Stimulated activated CD4-positive, alpha-beta T cell treated with anti-CD3 and anti-CD28 coated beads, Interleukin-12 subunit alpha, Interleukin-12 subunit beta, amount 100 ng/mL, for 24 hours (primary cell): ENCODE measurements around the gene C2CD4C.
"Not testable (repeated sequence)": the region's sequence is repeated elsewhere in the genome, so short reads cannot be mapped to it uniquely, and the experiment has no call there.

ENCODE experiments used
- DNase-seq, 2 experiments: peaks; one replicate each; pipeline ENCODE4 v3.0.0-alpha.2; 2020; ENCODE audit warnings: low read depth in 2 of 2

C2CD4C gene

DNA sequence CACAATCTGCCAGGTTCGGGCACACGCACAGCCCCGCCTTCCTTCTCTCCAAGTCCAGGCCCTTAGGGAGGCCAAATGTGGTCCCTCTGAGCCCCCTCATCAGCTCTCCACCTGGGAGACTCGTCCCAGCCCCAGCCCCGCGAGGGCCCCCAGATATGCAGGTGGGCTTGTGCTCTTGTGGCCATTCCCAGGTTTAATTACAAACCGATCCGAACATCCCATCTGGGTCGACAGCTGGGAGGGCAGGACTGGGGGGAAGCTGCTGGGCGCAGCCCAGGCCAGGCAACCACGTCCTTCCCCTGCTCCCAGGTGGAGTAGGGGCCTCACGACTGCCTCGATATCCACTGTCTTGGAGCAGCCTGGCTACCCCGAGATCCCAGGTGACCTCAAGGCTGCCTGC is 7.5 kb upstream of the C2CD4C start:
- DNase-seq: no peak

DNA sequence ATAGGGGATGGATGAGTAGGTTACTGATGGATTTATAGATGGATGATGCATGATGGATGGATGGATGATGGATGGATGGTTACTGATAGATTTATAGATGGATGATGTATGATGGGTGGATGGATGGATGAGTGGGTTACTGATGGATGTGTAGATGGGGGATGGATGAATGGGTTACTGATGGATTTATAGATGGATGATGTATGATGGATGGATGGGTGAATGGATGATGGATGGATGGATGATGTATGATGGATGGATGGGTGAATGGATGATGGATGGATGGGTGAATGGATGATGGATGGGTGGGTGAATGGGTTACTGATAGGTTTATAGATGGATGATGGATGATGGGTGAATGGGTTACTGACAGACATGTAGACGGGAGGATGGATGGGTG is 6.3 kb upstream of the C2CD4C start:
- DNase-seq: no peak

DNA sequence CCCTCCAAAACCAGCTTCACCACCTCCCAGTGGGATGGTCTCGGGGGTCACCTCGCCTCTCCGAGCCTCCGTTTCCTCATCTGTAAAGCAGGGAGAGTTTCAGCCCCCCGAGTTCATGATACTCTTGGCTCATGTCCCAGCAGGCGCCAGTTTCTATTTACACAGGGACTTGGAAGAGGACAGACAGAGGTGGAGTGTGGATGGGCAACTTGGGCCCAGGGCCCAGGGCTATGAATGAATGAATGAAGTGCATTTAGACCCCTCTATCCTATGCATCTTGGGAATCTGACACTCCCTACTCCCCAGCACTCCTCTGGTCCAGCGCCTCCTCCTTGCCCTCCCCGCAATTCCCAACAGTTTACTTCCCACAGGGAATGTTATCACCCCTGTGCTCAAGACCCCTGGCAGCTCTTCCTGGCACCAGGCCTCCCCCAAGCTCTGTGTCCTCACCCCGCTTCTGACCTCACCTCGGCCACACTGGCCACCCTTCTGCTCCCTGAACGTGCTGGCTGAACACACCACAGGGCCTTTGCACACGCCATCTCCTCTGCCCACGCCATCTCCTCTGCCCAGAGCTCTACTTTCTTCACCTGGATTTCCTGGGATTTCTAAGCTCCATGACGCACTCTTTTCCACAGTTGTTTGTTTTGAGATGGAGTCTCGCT is 4.9 kb upstream of the C2CD4C start:
- no peak for DNase-seq

DNA sequence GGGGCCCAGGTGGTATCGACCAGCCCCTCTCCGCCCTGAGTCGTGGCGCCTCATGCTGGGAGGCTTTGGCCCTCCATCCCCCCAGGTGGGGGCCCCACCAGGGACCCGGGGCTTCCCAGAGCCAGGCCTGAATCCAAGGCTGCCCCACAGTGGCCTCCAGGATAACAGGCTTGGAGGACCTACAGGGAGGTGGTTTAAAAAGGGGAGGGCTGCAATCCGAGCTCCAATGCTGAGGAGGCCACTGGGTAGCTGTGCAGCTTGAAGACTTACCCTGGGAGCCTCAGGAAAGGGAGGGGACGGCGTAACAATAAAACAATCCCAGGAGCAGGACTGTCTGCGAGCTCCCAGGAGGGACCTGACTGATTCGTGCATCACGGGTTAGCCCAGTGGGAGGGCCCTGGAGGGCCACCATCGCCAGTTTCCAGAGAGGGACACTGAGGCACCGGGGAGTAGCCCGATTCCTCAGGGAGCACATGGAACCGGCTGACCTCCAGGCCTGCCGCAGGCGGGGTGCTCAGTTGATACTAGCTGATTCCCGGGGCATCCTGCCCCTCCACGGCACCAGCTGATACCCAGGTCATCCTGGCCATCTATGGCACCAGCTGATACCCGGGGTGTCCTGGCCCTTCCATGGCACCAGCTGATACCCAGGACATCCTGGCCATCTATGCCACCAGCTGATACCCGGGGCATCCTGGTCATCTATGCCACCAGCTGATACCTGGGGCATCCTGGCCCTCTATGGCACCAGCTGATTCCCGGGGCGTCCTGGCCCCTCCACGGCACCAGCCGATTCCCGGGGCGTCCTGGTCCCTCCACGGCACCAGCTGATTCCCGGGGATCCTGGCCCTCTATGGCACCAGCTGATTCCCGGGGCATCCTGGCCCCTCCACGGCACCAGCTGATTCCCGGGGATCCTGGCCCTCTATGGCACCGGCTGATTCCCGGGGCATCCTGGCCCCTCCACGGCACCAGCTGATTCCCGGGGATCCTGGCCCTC is 3.7 kb upstream of the C2CD4C start:
- DNase-seq: no peak

- DNase-seq: no peak
Measured at GRCh38 chr19:411723-412355, 2.9 kb upstream of the C2CD4C start.

- not testable (repeated sequence) for DNase-seq
Measured at GRCh38 chr19:411121-411722, 2.3 kb upstream of the C2CD4C start.

DNA sequence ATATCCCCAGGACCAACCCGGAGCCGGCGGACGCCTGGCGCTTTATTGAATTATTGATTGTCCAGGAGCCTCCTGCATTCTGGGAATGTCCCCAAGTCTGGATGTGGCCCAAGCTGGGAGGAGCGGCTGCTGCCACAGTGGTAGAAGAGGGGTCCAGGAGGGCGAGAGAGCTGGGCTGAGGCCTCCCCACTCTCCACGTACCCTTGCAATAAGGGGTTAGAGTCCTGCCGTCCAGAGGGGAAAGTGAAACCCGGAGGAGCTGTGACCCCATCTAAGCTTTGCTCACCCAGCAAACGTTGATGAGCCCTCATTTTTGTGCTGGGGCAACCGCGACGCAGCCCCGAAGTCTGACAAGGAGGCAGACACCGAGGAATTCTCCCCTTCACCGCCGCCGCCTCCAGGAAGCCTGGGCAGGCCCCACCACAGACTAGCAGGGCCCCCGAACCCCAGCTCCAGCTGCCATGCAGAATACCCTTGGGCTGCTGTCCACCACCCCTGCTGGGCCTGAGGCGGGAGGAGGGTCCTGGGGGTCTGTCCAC is 1.4 kb upstream of the C2CD4C start:
- DNase-seq: no peak

GRCh38 chr19:409516-410242 is 732 bp upstream of the C2CD4C start:
- no peak for DNase-seq

GRCh38 chr19:408441-408901 is 476 bp downstream of the C2CD4C start:
- no peak for DNase-seq

- no peak for DNase-seq
Measured at GRCh38 chr19:407511-408440, 1.2 kb downstream of the C2CD4C start.

DNA sequence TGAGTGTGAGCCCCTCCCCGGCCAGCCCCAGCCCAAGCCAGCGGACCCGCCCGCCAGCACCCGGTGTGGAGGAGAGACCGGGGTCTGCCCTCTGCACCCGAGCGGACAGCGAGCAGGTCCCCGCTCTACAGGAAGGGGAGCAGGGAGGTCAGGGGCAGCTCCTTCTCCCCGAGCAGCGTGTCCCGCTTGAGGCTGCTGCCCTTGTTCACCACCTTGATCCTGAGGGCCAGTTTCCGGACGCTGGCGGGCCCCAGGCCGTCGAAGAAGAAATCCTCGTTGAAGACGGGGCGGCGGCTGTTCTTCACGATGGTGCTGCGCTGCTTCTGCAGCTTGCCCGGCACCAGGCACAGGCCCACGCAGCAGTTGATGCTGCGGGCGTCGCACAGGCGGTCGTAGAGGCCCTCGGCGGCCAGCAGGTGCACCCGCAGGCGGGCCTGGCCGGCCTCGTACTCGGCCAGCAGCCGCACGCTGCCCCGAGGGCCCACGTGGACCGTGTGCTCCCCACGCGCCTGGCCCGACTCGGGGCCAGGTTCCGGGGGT is 1.9 kb downstream of the C2CD4C start:
- no peak for DNase-seq

DNA sequence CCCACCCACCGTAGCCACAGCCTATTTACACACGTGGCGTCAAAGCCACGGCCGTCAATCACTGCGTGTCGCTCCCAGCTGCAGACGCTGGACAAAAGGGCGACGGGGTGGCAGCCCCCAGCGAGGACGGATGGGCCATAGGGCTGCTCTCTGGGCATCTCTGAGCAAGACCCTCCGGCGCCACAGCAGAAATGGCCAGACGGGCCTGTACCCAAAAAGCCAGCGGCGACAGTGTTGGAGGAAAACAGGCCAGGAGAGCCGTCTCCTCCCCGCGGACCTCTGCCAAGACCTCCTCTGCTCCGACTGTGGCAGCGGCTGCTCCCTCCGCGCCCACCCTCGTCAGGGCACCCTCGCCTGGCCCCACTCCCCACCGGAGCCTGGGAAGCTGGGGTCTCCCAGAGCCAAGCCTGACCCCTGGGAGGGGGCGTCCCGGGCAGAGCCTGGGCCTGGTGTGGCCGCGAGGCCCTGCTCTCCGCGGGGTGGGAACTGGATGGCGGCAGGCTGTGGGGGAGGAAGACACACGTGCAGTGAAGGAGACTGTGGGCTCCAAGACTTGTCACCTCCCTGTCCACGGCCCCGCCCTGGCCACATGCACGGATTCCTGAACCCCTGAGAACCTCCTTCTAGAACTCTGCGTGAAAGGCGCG is 2.7 kb downstream of the C2CD4C start:
- DNase-seq: no peak

- DNase-seq: no peak
Measured at GRCh38 chr19:405121-405965, 3.6 kb downstream of the C2CD4C start.

DNA sequence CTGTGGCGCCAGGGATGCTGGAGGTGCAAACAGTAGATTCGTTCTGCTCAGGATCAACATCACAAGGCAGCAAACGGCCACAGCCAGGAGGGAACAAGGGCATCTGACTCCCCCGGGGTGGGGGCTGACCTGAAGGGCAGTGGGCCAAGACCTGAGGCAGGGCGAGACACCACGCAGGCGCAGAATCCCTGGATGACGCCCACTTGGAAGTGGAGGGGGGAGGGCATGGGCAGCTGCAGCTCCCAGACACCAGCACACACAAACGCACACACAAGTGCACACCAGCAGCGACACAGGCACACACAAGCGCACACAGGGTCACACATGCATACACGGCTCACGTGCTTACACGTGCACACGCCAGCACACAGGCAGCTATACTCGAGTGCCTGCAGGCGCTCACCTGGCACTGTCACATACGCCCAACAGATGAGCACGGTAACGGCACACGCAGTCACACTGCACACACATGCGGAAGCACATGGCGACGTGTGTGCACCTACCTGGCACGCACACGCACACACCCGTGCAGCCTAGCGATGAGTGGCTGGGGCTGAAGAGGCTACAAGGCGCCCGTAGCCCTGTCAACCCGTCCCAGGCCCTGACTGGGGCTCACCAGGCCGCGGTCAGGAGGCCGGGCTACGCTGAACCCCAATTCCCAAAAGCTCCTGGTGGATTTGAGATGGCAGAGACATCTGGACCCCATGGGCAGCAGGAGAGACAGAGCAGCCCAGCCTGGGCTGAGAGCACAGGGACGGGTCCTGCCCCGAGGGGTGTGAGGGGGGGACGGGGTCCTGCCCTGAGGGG is 5.5 kb downstream of the C2CD4C start:
- DNase-seq: no peak

DNA sequence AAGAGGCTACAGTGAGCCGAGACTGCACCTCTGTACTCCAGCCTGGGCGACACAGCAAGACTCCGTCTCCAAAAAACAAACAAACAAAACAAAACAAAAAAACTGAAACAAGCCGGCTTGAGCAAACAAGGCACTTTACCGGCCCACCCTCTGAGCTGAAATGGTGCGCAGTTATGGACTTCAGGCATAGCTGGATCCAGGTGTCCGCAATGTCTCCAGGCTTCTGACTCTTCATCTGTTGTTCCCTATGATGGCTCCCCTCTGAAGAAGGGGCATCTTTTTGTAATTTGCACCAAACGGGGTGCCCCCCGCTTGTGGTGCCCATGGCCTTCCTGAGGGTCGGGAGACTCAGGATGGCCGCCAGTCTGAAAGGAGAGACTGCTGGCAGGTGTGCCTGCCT is 6.2 kb downstream of the C2CD4C start:
- no peak for DNase-seq

- DNase-seq: no peak
Measured at GRCh38 chr19:401866-402511, 7.0 kb downstream of the C2CD4C start.
